Stimulated activated CD4-positive, alpha-beta T cell treated with anti-CD3 and anti-CD28 coated beads, TNF-alpha, amount 100 ng/mL, for 4 hours (primary cell): Measurements from ENCODE around the gene STAB1.
A peak's percentile ranks its signal among the peaks of the same experiment; 100 is the strongest.

Source experiments
- DNase-seq, 3 experiments: peaks; one replicate each; pipeline ENCODE4 v3.0.0-alpha.2; 2020; ENCODE audit warnings: low read depth in 3 of 3

The STAB1 gene

GRCh38 chr3:52535411-52536111, 40.4 kb downstream of the STAB1 start:
- DNase-seq, result no peak

GRCh38 chr3:52536112-52536368, 40.9 kb downstream of the STAB1 start:
- DNase-seq, result no peak

- peak; percentile 92 to 97 (median 94) for DNase-seq
Observed at GRCh38 chr3:52536369-52537164, 41.4 kb downstream of the STAB1 start, which contains the start of gene UQCC5. UQCC5 (plus strand) TSS chr3:52536605; CDS start chr3:52536756, 151 bp downstream.

GRCh38 chr3:52537165-52537620, 42.1 kb downstream of the STAB1 start:
- no peak for DNase-seq

GRCh38 chr3:52537726-52538421, 42.7 kb downstream of the STAB1 start:
- no peak for DNase-seq

DNA sequence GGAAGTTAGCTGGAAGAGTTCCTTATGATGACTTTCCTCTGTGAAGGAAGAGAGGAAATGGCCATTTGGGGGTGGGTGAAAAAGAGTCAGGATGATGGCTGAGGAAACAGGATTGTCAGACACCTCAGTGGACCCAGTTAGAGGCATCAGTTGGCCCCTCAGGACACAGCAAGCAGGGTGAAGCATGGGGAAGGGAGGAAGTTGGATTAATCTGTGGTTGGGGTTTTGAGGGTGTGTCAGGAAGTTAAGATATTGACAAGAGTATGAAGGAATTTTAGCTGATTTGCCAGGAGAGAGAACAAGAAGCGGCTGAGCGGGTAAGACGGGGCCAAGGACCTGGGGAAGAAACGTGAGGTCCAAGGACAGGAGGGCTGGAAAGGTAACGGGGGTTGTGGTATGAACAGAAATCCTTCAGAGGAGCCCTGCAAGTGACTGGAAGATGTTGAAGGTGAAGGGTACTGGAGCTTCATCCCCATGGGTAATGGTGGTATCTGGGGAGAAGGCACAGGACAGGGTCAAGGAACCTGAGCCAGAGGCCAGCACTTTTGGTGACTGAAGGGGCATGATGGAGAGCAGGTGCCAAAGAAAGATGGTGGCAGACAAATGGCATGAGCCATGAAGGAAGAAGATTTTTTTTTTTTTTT, 44.0 kb downstream of the STAB1 start:
- DNase-seq, result no peak

DNA sequence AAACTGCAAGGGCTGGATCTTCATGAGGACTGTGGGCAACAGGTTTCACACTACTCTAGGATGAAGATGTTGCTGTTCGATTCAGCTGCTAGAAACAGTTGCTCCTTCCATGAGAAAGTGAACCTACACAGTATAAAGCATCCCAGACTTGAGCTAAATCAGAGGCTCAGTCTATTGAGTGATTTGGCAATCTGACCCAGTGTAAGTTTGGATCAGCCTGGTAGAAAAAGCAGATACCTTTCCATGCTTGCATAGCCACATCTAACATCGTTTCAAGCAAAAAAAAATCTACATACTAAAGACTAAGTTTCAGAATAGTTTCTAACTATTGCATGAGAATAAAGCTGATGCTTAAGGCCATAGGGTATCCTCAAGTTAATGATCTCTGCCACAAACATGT, 45.9 kb downstream of the STAB1 start:
- no peak for DNase-seq

DNA sequence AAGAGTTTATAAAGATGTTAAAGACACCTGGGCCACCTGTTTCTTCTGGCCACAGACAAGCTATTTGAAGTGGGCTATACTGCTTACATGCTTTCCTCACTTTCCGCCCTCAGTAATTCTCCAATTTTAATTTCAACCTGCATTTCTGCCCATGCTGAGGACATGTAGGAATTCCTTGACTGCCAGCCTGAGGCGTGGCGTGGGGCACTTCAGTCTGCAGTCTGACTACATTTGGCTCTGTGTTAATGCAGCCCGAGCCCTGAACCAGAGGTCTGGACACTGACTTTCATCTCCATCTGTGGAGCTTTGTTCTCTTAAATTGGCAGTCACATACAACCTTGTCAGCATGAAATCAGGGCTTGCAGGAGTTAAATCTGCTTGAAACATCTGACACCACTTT, 49.8 kb downstream of the STAB1 start:
- DNase-seq, result no peak

DNA sequence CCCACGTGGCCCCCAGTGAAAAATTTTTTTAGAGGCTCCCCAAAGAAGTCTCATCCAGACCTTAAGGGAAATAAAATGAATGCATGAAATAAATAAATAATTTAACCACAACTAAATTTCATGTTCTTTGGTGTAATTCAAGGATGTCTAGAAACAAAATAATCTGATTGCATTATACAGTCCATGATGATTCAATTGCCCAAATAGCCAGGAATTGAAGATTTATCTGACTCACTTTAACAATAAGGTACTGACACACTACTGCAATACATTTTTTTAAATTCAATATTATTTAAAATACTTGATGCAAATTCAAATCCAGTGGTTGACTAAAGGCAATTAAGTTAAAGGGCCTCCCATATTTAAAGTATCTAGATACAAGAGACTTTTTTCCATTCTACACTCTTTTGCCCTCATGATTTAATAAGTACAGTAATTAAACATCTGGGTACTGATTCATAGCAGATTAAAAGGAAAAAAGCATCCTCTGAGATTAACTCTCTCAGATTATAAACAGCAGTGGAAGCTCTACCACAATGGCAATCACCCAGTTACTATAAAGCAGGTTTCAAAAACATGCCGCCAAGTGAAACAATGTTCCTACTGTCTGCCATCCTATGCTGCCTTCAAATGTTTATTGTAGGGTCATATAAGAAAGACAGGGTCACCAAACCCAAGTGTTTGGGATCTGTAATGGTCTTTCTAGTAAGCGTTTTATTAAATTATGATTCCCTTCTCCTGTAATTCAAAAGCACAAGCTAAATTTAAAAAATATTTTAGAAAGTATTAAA, 51.2 kb downstream of the STAB1 start:
- DNase-seq, result no peak

DNA sequence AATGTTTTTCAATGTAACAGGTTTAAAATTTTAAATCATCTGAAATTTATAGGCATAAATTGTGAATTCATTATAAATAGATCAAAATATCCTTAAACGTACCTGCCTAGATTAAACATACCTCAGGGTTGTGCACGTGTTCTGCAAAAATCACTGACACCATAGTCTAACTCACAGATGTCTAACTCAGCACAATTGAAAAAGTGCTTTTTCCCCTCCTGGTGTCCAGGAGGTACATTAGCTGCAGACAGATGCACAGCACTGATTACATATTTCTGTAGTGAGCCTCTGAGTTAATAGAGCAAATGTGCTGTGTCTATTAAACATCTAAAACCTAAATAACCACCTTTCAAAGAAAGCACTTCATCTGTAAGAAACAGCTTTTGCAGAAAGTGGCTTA, 52.0 kb downstream of the STAB1 start:
- no peak for DNase-seq

- DNase-seq, result no peak
Observed at GRCh38 chr3:52551118-52551517, 56.0 kb downstream of the STAB1 start.

- DNase-seq, result no peak
Observed at GRCh38 chr3:52552089-52552488, 57.0 kb downstream of the STAB1 start.

- DNase-seq, result no peak
Observed at GRCh38 chr3:52554026-52554755, 59.1 kb downstream of the STAB1 start.

DNA sequence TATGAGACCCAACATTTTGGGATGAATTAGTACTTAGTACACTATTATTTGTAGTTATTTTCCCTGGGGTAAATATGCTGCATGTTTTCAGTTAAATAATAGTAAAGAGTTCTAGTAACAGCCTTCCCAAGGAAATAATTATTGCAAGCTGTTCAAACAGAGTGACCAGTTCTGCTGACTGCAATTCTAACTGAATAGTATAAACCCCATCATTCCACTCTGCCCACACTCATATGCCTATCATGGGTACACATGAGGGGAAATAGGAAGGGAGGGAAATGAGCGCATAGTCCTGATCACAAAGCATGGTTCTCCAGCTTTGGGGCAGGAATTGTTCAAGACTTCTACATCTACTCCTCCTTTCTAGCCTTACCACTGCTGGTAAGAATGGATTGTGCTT, 59.9 kb downstream of the STAB1 start:
- no peak for DNase-seq

DNA sequence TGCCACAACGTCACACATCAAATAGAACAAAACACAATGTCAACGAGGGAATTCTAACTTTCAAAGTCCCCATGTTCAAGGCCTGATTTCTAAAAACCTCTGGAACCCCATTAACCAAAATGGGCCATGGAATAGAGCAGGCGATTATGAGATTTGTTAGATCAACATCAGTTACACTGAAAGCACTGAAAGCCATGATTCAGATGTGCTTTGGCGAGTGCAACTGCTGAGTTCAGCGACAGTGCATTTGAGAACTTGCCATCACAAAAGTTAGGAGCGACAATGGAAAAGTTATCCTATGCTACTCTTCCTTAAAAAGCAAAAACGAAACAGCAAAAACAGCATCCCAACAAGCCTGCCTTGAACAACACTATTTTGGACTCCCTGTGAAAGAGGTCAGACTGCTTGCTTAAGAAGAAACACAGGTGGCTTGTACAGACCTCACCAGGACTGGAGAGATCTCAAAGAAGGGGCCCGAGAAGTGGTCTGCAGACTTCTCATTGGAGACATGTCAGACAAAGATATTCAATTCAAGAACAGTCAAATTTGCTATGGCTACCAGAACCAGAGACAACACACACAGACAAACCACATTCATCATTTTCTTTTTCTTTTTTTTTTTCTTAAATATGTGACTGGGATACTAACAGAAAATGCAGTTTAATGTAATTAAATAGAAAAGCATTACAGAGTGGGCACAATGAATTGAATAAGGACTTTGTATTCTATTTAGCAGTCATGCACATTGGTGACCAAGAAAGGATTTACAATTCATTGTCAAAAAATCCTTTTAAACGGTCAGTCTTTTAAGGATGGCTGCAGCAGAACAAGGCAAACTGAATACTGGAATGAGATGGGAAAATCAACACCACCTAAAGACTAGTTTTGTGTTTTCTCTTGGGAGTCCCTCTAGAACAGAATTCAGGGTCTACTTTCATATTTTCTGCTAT, 62.1 kb downstream of the STAB1 start:
- no peak for DNase-seq

DNA sequence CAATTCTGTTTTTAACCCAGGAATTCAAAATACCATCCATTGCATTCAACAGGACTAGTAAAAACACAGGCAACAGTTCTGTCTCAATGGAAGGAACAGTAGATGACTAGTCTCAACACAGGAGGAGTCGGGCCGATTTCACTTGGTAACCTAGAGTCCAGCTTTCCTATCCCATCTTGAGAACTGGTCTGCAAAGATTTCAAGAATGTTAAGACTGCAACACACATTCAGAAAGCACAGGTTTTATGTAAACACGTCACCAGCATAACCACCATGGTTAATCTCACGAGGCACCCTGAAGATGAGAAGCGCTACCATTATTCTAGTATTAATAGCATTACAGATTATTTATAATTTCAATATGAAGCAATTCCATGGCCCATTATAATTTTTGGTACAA, 63.3 kb downstream of the STAB1 start:
- DNase-seq, result no peak

- DNase-seq, result no peak
Observed at GRCh38 chr3:52561028-52561747, 66.0 kb downstream of the STAB1 start.

DNA sequence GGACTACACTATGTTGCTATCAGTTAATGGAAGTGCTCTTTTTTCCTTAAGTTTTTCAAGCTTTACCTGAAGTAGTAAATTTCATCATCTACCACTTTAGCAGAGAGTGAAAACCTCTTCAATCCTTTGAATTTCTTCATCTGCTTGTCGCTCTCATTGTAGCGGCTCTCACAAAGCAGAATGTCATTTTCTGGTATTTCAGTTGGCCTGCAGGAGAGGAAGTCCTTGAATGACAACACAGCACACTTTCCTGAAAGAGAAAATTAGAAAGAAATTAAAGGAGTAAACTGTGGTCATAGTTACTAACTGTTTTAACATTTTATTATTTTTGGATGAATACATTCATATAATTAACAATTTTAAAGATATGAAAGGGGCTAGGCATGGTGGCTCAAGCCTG, 68.8 kb downstream of the STAB1 start:
- no peak for DNase-seq

DNA sequence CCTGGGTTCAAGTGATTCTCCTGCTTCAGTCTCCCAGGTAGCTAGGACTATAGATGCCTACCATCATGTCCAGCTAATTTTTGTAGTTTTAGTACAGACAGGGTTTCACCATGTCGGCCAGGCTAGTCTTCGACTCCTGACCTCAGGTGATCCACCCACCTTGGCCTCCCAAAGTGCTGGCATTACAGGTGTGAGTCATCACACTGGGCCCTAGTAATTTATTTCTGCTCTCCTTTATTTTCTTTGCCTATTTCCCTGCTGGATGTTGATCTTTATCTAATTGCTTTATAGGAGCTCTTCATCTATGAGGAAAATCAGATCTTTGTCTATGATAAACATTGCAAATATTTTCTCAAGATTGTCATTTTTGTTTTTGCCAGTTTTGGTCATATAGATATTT, 72.9 kb downstream of the STAB1 start:
- no peak for DNase-seq
